Fibroblast of pulmonary artery (primary cell): Measurements from ENCODE around the gene STIP1.

Experiments
- DNase-seq: peaks from one replicate; pipeline ENCODE4 v3.0.0-alpha.2; 2010; ENCODE audit warnings: low read depth
- H3K4me3 ChIP-seq: replicated peaks from 2 replicates; pipeline ENCODE4 v1.5.1; 2011; ENCODE audit warnings: low read depth, mild to moderate bottlenecking, control low read depth, low read length, moderate library complexity
- TF ChIP-seq, protein P1 (sequence below): IDR thresholded peaks from 2 replicates; pipeline ENCODE4 v1.5.1; 2011; ENCODE audit warnings: mild to moderate bottlenecking, control low read depth, low read length, inconsistent platforms; ENCODE audit errors: missing control alignments

Gene STIP1

DNA sequence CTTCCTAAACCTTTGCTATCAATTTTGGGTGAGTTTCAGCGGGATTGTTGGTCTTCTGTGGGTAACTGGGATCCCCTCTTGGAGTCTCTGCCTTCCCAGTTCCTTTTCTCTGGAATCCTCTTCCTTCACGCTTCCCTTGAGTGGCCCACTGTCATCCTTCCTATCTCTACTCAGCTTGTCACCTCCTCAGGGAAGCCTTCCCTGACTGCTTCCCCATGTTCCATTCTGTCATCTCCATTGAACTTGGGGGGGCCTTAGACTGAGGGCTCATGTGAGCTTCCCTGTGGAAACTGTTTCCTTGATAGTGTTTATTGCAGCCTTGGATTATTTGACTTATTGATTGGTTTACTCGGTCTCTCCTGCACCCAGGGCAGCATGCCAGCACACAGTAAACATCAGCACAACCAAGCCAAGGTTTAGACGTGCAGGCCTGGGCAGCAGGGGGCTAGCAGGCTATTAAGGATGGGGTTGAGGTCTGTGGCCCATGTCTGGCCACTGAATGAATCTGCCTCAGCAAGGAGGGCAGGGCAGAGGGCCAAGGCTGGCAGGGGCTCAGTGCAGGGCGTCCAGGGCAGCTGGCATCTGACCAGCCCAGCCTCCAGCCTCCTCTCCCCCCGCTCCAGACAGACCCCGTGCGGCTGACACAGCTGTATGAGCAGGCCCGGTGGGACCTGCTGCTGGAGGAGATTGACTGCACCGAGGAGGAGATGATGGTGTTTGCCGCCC lies 32.8 kb downstream of the STIP1 start:
- no peak overlapping the region for H3K4me3 ChIP-seq
- no peak for DNase-seq
- TF ChIP-seq, protein P1, sequence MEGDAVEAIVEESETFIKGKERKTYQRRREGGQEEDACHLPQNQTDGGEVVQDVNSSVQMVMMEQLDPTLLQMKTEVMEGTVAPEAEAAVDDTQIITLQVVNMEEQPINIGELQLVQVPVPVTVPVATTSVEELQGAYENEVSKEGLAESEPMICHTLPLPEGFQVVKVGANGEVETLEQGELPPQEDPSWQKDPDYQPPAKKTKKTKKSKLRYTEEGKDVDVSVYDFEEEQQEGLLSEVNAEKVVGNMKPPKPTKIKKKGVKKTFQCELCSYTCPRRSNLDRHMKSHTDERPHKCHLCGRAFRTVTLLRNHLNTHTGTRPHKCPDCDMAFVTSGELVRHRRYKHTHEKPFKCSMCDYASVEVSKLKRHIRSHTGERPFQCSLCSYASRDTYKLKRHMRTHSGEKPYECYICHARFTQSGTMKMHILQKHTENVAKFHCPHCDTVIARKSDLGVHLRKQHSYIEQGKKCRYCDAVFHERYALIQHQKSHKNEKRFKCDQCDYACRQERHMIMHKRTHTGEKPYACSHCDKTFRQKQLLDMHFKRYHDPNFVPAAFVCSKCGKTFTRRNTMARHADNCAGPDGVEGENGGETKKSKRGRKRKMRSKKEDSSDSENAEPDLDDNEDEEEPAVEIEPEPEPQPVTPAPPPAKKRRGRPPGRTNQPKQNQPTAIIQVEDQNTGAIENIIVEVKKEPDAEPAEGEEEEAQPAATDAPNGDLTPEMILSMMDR: no peak

DNA sequence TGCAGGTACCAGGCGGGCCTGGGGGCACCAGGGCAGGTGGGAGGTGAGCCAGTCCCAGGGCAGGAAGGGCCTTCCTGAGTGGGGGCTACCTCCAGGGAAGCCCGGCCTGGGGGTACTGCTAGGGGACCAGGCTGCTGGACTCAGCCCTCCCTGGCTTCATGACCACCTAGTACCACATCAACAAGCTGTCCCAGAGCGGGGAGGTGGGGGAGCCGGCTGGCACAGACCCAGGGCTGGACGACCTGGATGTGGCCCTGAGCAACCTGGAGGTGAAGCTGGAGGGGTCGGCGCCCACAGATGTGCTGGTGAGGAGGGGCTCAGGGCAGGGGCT lies 33.3 kb downstream of the STIP1 start:
- no peak for DNase-seq
- no peak overlapping the region for H3K4me3 ChIP-seq
- TF ChIP-seq, protein P1: no peak

DNA sequence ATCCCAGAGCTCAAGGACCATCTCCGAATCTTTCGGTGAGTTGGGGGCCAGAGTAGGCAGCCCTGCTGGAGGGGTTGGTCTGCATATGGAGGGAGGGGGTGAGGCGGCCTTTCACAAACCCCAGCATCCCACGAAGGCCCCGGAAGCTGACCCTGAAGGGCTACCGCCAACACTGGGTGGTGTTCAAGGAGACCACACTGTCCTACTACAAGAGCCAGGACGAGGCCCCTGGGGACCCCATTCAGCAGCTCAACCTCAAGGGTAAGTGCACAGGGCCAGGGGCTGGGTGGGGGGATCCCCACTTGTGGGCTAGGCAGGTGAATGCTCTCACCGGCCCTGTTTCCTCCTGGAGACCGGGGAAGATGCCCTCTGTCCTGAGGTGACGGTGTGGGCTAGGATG lies 33.8 kb downstream of the STIP1 start:
- DNase-seq: no peak
- TF ChIP-seq, protein P1: no peak
- no peak overlapping the region for H3K4me3 ChIP-seq

DNA sequence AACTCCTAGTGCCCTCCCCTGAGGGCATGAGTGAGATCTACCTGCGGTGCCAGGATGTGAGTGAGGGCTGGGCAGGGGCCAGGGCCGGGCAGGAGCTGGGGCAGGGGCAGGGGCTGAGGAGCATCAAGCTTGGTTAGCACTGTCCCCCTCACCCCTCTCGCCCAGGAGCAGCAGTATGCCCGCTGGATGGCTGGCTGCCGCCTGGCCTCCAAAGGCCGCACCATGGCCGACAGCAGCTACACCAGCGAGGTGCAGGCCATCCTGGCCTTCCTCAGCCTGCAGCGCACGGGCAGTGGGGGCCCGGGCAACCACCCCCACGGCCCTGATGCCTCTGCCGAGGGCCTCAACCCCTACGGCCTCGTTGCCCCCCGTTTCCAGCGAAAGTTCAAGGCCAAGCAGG lies 34.3 kb downstream of the STIP1 start:
- TF ChIP-seq, protein P1: no peak
- no peak for DNase-seq
- no peak overlapping the region for H3K4me3 ChIP-seq

DNA sequence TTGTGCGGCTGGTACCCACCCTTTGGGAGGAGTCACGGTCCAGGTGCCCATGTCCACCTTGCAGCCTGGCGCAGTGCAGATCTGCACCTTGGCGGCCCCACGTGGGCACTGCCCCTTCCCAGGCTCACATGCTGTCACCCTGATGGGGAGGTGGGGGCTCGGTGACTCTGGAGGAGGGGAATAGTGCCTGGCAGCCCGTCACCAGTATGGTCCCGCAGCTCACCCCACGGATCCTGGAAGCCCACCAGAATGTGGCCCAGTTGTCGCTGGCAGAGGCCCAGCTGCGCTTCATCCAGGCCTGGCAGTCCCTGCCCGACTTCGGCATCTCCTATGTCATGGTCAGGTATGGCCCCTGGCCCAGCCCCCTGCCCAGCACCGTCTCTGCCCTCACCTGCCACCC lies 34.8 kb downstream of the STIP1 start:
- TF ChIP-seq, protein P1: no peak
- no peak overlapping the region for H3K4me3 ChIP-seq
- no peak for DNase-seq

DNA sequence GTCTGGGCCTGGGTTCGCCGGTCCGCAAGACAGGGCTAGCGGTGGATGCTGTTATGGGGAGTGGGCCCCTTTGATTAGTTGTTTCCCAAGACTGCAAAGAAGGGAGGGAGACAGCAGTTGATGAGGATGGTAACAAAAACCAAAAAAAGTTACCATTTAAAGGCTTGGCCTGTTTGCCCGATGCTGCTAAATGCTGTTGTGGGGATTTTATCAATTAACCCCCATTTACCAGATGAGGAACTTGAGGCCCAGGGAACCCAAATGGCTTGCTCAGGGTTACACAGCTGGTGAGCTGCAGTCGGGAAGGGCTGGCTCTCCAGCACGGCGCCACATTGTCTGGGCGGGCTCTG lies 36.7 kb downstream of the STIP1 start:
- no peak for DNase-seq
- H3K4me3 ChIP-seq: no peak overlapping the region
- TF ChIP-seq, protein P1: no peak

DNA sequence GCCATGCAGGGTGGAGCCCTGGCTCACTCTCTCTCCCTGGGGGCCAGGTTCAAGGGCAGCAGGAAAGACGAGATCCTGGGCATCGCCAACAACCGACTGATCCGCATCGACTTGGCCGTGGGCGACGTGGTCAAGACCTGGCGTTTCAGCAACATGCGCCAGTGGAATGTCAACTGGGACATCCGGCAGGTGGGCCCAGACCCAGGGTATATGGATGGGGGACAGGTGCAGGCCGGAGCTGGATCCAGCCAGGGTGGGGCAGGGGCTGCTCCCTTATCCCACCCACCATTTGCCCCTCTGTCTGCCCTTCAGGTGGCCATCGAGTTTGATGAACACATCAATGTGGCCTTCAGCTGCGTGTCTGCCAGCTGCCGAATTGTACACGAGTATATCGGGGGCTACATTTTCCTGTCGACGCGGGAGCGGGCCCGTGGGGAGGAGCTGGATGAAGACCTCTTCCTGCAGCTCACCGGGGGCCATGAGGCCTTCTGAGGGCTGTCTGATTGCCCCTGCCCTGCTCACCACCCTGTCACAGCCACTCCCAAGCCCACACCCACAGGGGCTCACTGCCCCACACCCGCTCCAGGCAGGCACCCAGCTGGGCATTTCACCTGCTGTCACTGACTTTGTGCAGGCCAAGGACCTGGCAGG lies 37.2 kb downstream of the STIP1 start:
- DNase-seq: no peak
- TF ChIP-seq, protein P1: no peak
- H3K4me3 ChIP-seq: no peak overlapping the region
